Measurements from ENCODE around the gene ASCC1.

ASCC1 gene

GRCh38 chr10:72124381-72124780 lies 91.7 kb downstream of the ASCC1 start:
- FAIRE-seq (no peak), DNase-seq (ENCODE audit: insufficient read length, low spot score) (no peak)
- no peak for TF ChIP-seq CTCF (IDR thresholded peaks at IDR 0.05; ENCODE audit: insufficient read depth, missing control alignments)

- DNase-seq (ENCODE audit: insufficient read length, low spot score) = no peak
- no peak for TF ChIP-seq CTCF (IDR thresholded peaks at IDR 0.05; ENCODE audit: insufficient read depth, missing control alignments)
- FAIRE-seq = no peak
Observed at GRCh38 chr10:72123616-72124015, 92.5 kb downstream of the ASCC1 start.

- DNase-seq (ENCODE audit: insufficient read length, low spot score) (no peak), FAIRE-seq (no peak)
- no peak for TF ChIP-seq CTCF (IDR thresholded peaks at IDR 0.05; ENCODE audit: insufficient read depth, missing control alignments)
Observed at GRCh38 chr10:72122221-72122620, 93.9 kb downstream of the ASCC1 start.

- FAIRE-seq = no peak
- TF ChIP-seq CTCF (IDR thresholded peaks at IDR 0.05; ENCODE audit: insufficient read depth, missing control alignments) = no peak
- no peak for DNase-seq (ENCODE audit: insufficient read length, low spot score)
Observed at GRCh38 chr10:72121389-72121788, 94.7 kb downstream of the ASCC1 start.

- FAIRE-seq = no peak
- DNase-seq (ENCODE audit: insufficient read length, low spot score) = no peak
- TF ChIP-seq CTCF (IDR thresholded peaks at IDR 0.05; ENCODE audit: insufficient read depth, missing control alignments) = no peak
Observed at GRCh38 chr10:72116372-72116771, 99.7 kb downstream of the ASCC1 start.

- FAIRE-seq = no peak
Observed at GRCh38 chr10:72114706-72115450, 101.2 kb downstream of the ASCC1 start.

More at GRCh38 chr10:72114706-72115450, 101.2 kb downstream of the ASCC1 start:
- TF ChIP-seq CTCF (IDR thresholded peaks at IDR 0.05; ENCODE audit: insufficient read depth, missing control alignments) = no peak
- DNase-seq (ENCODE audit: insufficient read length, low spot score) = no peak
